K562 (cell line): ENCODE results near the gene AGAP1.

ENCODE experiments used
- CCNT2 ChIP-seq: IDR thresholded peaks from 2 replicates; pipeline ENCODE4 v1.6.1; 2011; ENCODE audit warnings: borderline replicate concordance, low read depth, mild to moderate bottlenecking, moderate library complexity, mixed read lengths, low read length; ENCODE audit not compliant: insufficient read length; ENCODE audit errors: extremely low read depth
- CTCF ChIP-seq, 3 experiments: IDR thresholded peaks in 2 of 3; conservative IDR thresholded peaks in 1 of 3; 2 replicates each; pipeline ENCODE4 v1.5.1; 2011 to 2012; ENCODE audit warnings: low read length in 3 of 3, mild to moderate bottlenecking in 3 of 3, control low read depth in 2 of 3, improper control_type of control experiment in 1 of 3, inconsistent platforms in 1 of 3, low read depth in 1 of 3, mixed read lengths in 1 of 3, moderate library complexity in 1 of 3; ENCODE audit not compliant: insufficient read depth in 2 of 3
- E2F4 ChIP-seq: sonication (generic); formaldehyde crosslinking; IDR thresholded peaks from 2 replicates; pipeline ENCODE4 v1.8.0; 2022; ENCODE audit warnings: mild to moderate bottlenecking, low read depth, missing genetic modification reagents
- ESRRA ChIP-seq: fragments of 450-650 bp; IDR thresholded peaks from 2 replicates; pipeline ENCODE4 v1.6.1; 2014; ENCODE audit warnings: low read depth, mild to moderate bottlenecking, moderate library complexity, borderline replicate concordance
- IRF2 ChIP-seq: sonication (generic); formaldehyde crosslinking; IDR thresholded peaks from 2 replicates; pipeline ENCODE4 v1.8.1; 2022; ENCODE audit warnings: mild to moderate bottlenecking, missing genetic modification reagents
- PHF8 ChIP-seq: fragments of 200-600 bp; sonication (generic); IDR thresholded peaks from 2 replicates; pipeline ENCODE4 v1.6.1; 2012; ENCODE audit warnings: mixed run types, mild to moderate bottlenecking, inconsistent platforms, low read length, moderate library complexity, borderline replicate concordance
- POLR2A ChIP-seq: fragments of 450-650 bp; conservative IDR thresholded peaks from 2 replicates; pipeline ENCODE4 v1.6.1; 2016
- RFX5 ChIP-seq: IDR thresholded peaks from 2 replicates; pipeline ENCODE4 v1.6.1; 2011; ENCODE audit warnings: low read depth, mild to moderate bottlenecking, improper control_type of control experiment, low read length
- ZNF431 ChIP-seq: sonication (generic); formaldehyde crosslinking; IDR thresholded peaks from 2 replicates; pipeline ENCODE4 v1.8.0; 2022; ENCODE audit warnings: mild to moderate bottlenecking, missing genetic modification reagents
- ZNF511 ChIP-seq: sonication (generic); formaldehyde crosslinking; IDR thresholded peaks from 2 replicates; pipeline ENCODE4 v1.8.0; 2022; ENCODE audit warnings: mild to moderate bottlenecking, missing genetic modification reagents
- TF ChIP-seq, protein P1 (sequence below): fragments of 250-450 bp; sonication (Bioruptor Pico); IDR thresholded peaks from 2 replicates; pipeline ENCODE4 v1.4.0; 2020; ENCODE audit warnings: mild to moderate bottlenecking, moderate library complexity

- no peak for TF ChIP-seq CTCF (IDR thresholded peaks at IDR 0.05 in 2 of 3, conservative IDR thresholded peaks at IDR 0.05 in 1 of 3; ENCODE audit: insufficient read depth in 2 of 3, low read depth in 1 of 3, low read length in 3 of 3)
- TF ChIP-seq PHF8: no peak
- TF ChIP-seq, protein P1, sequence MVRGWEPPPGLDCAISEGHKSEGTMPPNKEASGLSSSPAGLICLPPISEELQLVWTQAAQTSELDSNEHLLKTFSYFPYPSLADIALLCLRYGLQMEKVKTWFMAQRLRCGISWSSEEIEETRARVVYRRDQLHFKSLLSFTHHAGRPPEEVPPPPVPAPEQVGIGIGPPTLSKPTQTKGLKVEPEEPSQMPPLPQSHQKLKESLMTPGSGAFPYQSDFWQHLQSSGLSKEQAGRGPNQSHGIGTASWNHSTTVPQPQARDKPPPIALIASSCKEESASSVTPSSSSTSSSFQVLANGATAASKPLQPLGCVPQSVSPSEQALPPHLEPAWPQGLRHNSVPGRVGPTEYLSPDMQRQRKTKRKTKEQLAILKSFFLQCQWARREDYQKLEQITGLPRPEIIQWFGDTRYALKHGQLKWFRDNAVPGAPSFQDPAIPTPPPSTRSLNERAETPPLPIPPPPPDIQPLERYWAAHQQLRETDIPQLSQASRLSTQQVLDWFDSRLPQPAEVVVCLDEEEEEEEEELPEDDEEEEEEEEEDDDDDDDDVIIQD (CRISPR knock-in tag): no peak
- TF ChIP-seq ZNF511 (CRISPR knock-in tag): no peak
- no peak for TF ChIP-seq IRF2 (CRISPR knock-in tag)
- no peak for TF ChIP-seq E2F4 (CRISPR knock-in tag)
- TF ChIP-seq ESRRA: no peak
- TF ChIP-seq ZNF431 (CRISPR knock-in tag): no peak
- no peak for TF ChIP-seq CCNT2
- no peak for TF ChIP-seq POLR2A
- TF ChIP-seq RFX5: no peak
Measured at GRCh38 chr2:235813398-235813797, 319.6 kb downstream of the AGAP1 start.
